H1 (cell line): Measurements from ENCODE around the gene NPIPA5. TPM values are rescaled to one million over a fixed set of nuclear protein-coding genes. Genes with fewer than 3 reads are reported as not detected.

Experiments used
- CTCF ChIA-PET: fragments of 300-600 bp; sonication (Branson Sonifier 250); formaldehyde crosslinking; loops from one replicate; lab custom pipeline; 2021; ENCODE audit not compliant: partially characterized antibody; lab: Charles Lee
- POLR2A ChIA-PET: fragments of 300-600 bp; sonication (Branson Sonifier 250); formaldehyde crosslinking; loops from one replicate; lab custom pipeline; 2021; ENCODE audit warnings: inconsistent platforms; ENCODE audit not compliant: partially characterized antibody; lab: Charles Lee
- DNase-seq, 2 experiments: peaks; one replicate each; pipeline versions ENCODE4 v3.0.0 to v3.0.0-alpha.2; 2010 to 2022; ENCODE audit warnings: low spot score in 2 of 2, low read depth in 1 of 2, mixed read lengths in 1 of 2
- FAIRE-seq: peaks from 2 replicates; lab custom pipeline; 2011; peaks lifted over from hg19 to GRCh38; lab: Jason Lieb, UNC
- H2AFZ ChIP-seq: 2 replicates; pipeline ENCODE4 v1.8.1; 2012; ENCODE audit warnings: low read length, inconsistent platforms
- H2AK5ac ChIP-seq: 2 replicates; pipeline ENCODE4 v1.6.1; 2013; ENCODE audit warnings: low read depth, low read length
- H2BK120ac ChIP-seq: replicated peaks from 2 replicates; pipeline ENCODE3; 2013; ENCODE audit warnings: low read depth, low read length, inconsistent platforms
- H2BK12ac ChIP-seq: 2 replicates; pipeline ENCODE4 v1.6.1; 2013; ENCODE audit warnings: low read depth, low read length
- H2BK15ac ChIP-seq: 2 replicates; pipeline ENCODE4 v1.6.1; 2013; ENCODE audit warnings: low read length
- H2BK20ac ChIP-seq: 2 replicates; pipeline ENCODE4 v1.6.1; 2013; ENCODE audit warnings: low read length
- H2BK5ac ChIP-seq: 2 replicates; pipeline ENCODE4 v1.6.1; 2013; ENCODE audit warnings: low read depth, low read length
- H3K14ac ChIP-seq: 2 replicates; pipeline ENCODE4 v1.6.1; 2013; ENCODE audit warnings: inconsistent platforms; ENCODE audit not compliant: insufficient read length
- H3K18ac ChIP-seq: 2 replicates; pipeline ENCODE4 v1.6.1; 2013; ENCODE audit warnings: low read length; ENCODE audit errors: extremely low read depth
- H3K23ac ChIP-seq: 2 replicates; pipeline ENCODE4 v1.6.1; 2013; ENCODE audit warnings: inconsistent platforms; ENCODE audit not compliant: insufficient read length
- H3K23me2 ChIP-seq: 2 replicates; pipeline ENCODE4 v1.6.1; 2013; ENCODE audit warnings: low read depth, low read length
- H3K27ac ChIP-seq: 2 replicates; pipeline ENCODE4 v1.6.1; 2011; ENCODE audit warnings: low read depth, low read length, inconsistent platforms
- H3K27me3 ChIP-seq, 4 experiments: replicated peaks in 1 of 4; 1 replicate in 1 of 4; 2 replicates in 3 of 4; pipeline versions ENCODE4 v1.6.1 to v1.8.1; 2011 to 2013; ENCODE audit warnings: low read length in 3 of 4, mild to moderate bottlenecking in 3 of 4, inconsistent platforms in 2 of 4, mixed read lengths in 2 of 4, moderate library complexity in 1 of 4; ENCODE audit not compliant: control insufficient read depth in 3 of 4, insufficient read depth in 3 of 4; ENCODE audit errors: extremely low read depth in 1 of 4
- H3K36me3 ChIP-seq, 4 experiments: 2 replicates each; pipeline versions ENCODE4 v1.6.1 to v1.8.1; 2011 to 2013; ENCODE audit warnings: mild to moderate bottlenecking in 4 of 4, low read length in 3 of 4, moderate library complexity in 2 of 4, control low read depth in 1 of 4, inconsistent platforms in 1 of 4; ENCODE audit not compliant: insufficient read depth in 4 of 4, control insufficient read depth in 2 of 4
- H3K4ac ChIP-seq: replicated peaks from 2 replicates; pipeline ENCODE3; 2013; ENCODE audit warnings: low read length, low read depth, mixed read lengths, inconsistent platforms; ENCODE audit not compliant: insufficient read length
- H3K4me1 ChIP-seq, 4 experiments: replicated peaks in 1 of 4; 1 replicate in 1 of 4; 2 replicates in 3 of 4; pipeline versions ENCODE4 v1.6.1 to v1.8.1; 2011 to 2013; ENCODE audit warnings: low read length in 3 of 4, inconsistent platforms in 2 of 4, mixed read lengths in 1 of 4; ENCODE audit not compliant: insufficient read depth in 4 of 4, control insufficient read depth in 3 of 4
- H3K4me2 ChIP-seq, 2 experiments: 2 replicates each; pipeline versions ENCODE4 v1.6.1 to v1.8.1; 2011 to 2013; ENCODE audit warnings: low read depth in 2 of 2, low read length in 2 of 2, control low read depth in 1 of 2, inconsistent platforms in 1 of 2, mild to moderate bottlenecking in 1 of 2; ENCODE audit not compliant: insufficient read depth in 1 of 2
- H3K4me3 ChIP-seq, 4 experiments: fragments of 200-600, 300-600 bp in 1 of 4; sonication (generic), shearing (Covaris generic), sonication (Bioruptor Twin) in 1 of 4; 2 replicates each; pipeline versions ENCODE4 v1.5.1 to v1.8.1; 2011 to 2016; ENCODE audit warnings: low read length in 4 of 4, low read depth in 3 of 4, control low read depth in 2 of 4, inconsistent platforms in 2 of 4, mild to moderate bottlenecking in 2 of 4, mixed read lengths in 1 of 4, moderate library complexity in 1 of 4; ENCODE audit not compliant: insufficient read depth in 2 of 4; ENCODE audit errors: extremely low read depth in 1 of 4
- H3K56ac ChIP-seq: replicated peaks from 2 replicates; pipeline ENCODE3; 2013; ENCODE audit warnings: low read depth, mild to moderate bottlenecking, mixed read lengths, low read length, inconsistent platforms; ENCODE audit not compliant: insufficient read length
- H3K79me1 ChIP-seq: 2 replicates; pipeline ENCODE4 v1.6.1; 2013; ENCODE audit warnings: low read depth, low read length, control low read depth
- H3K79me2 ChIP-seq, 2 experiments: 2 replicates each; pipeline versions ENCODE4 v1.6.1 to v1.8.1; 2012 to 2013; ENCODE audit warnings: low read length in 2 of 2, mild to moderate bottlenecking in 2 of 2, inconsistent platforms in 1 of 2; ENCODE audit not compliant: insufficient read depth in 2 of 2, control insufficient read depth in 1 of 2
- H3K9ac ChIP-seq, 4 experiments: replicated peaks in 1 of 4; 1 replicate in 1 of 4; 2 replicates in 3 of 4; pipeline versions ENCODE4 v1.6.1 to v1.8.1; 2011 to 2013; ENCODE audit warnings: low read depth in 3 of 4, low read length in 3 of 4, control low read depth in 2 of 4, mild to moderate bottlenecking in 2 of 4, moderate library complexity in 2 of 4, inconsistent platforms in 1 of 4; ENCODE audit errors: extremely low read depth in 1 of 4
- H3K9me3 ChIP-seq, 2 experiments: 2 replicates each; pipeline versions ENCODE4 v1.6.1 to v1.8.1; 2012 to 2013; ENCODE audit warnings: mild to moderate bottlenecking in 2 of 2, moderate library complexity in 2 of 2, control low read depth in 1 of 2, inconsistent platforms in 1 of 2, low read depth in 1 of 2, low read length in 1 of 2, mixed read lengths in 1 of 2; ENCODE audit not compliant: insufficient read depth in 2 of 2
- H4K20me1 ChIP-seq, 2 experiments: replicated peaks in 1 of 2; 2 replicates each; pipeline versions ENCODE3 to v1.8.1; 2011 to 2013; ENCODE audit warnings: inconsistent platforms in 2 of 2, low read length in 2 of 2, mild to moderate bottlenecking in 1 of 2; ENCODE audit not compliant: insufficient read depth in 2 of 2, control insufficient read depth in 1 of 2
- H4K5ac ChIP-seq: 2 replicates; pipeline ENCODE4 v1.6.1; 2013; ENCODE audit warnings: low read length, low read depth, mixed read lengths, inconsistent platforms; ENCODE audit not compliant: insufficient read length
- H4K8ac ChIP-seq: 2 replicates; pipeline ENCODE4 v1.8.0; 2013; ENCODE audit warnings: mild to moderate bottlenecking, moderate library complexity, low read length, inconsistent platforms; ENCODE audit not compliant: insufficient read depth; ENCODE audit errors: extremely low read depth
- H4K91ac ChIP-seq: replicated peaks from 2 replicates; pipeline ENCODE3; 2013; ENCODE audit warnings: low read length, mixed read lengths, inconsistent platforms; ENCODE audit not compliant: insufficient read length
- CTBP2 ChIP-seq: IDR thresholded peaks from 2 replicates; pipeline ENCODE4 v1.7.0; 2011; ENCODE audit warnings: borderline replicate concordance, mild to moderate bottlenecking, moderate library complexity, mixed read lengths, low read length; ENCODE audit not compliant: insufficient read depth, insufficient read length
- E2F6 ChIP-seq: IDR thresholded peaks from 2 replicates; pipeline ENCODE4 v1.6.1; 2012; ENCODE audit warnings: inconsistent platforms
- KDM5A ChIP-seq: fragments of 200-600 bp; IDR thresholded peaks from 2 replicates; pipeline ENCODE4 v1.7.1; 2012; ENCODE audit warnings: mild to moderate bottlenecking, low read length, inconsistent platforms, mixed read lengths
- POLR2A ChIP-seq, 2 experiments: IDR thresholded peaks; 1 replicate in 1 of 2; 2 replicates in 1 of 2; pipeline ENCODE4 v1.6.1; 2011; ENCODE audit warnings: low read depth in 2 of 2, low read length in 2 of 2, mild to moderate bottlenecking in 2 of 2; ENCODE audit errors: control extremely low read depth in 1 of 2
- RNF2 ChIP-seq: fragments of 200-900, 300-1000 bp; sonication (generic); IDR thresholded peaks from 2 replicates; pipeline ENCODE4 v1.7.1; 2016; ENCODE audit warnings: borderline replicate concordance, low read depth, mild to moderate bottlenecking, antibody characterized with exemption, low read length; ENCODE audit not compliant: poor library complexity, severe bottlenecking; ENCODE audit errors: missing control alignments
- SAP30 ChIP-seq: fragments of 300-600 bp; sonication (generic); IDR thresholded peaks from 2 replicates; pipeline ENCODE4 v1.7.1; 2012; ENCODE audit warnings: low read length, moderate library complexity, mild to moderate bottlenecking, inconsistent platforms; ENCODE audit not compliant: insufficient read depth, insufficient replicate concordance
- SIN3A ChIP-seq, 2 experiments: IDR thresholded peaks in 1 of 2; conservative IDR thresholded peaks in 1 of 2; 2 replicates each; pipeline ENCODE4 v1.6.1; 2011 to 2012; ENCODE audit warnings: low read length in 2 of 2, improper control_type of control experiment in 1 of 2, low read depth in 1 of 2, mild to moderate bottlenecking in 1 of 2
- SIRT6 ChIP-seq: IDR thresholded peaks from one replicate; pipeline ENCODE4 v1.7.1; 2012; ENCODE audit warnings: low read length, inconsistent platforms
- SP2 ChIP-seq: IDR thresholded peaks from 2 replicates; pipeline ENCODE4 v1.6.1; 2012; ENCODE audit warnings: mild to moderate bottlenecking, low read length, inconsistent platforms
- SP4 ChIP-seq: IDR thresholded peaks from 2 replicates; pipeline ENCODE4 v1.6.1; 2012; ENCODE audit warnings: low read length, inconsistent platforms
- TAF1 ChIP-seq: IDR thresholded peaks from 2 replicates; pipeline ENCODE4 v1.6.1; 2011; ENCODE audit warnings: mild to moderate bottlenecking, low read depth, low read length
- TAF7 ChIP-seq: optimal IDR thresholded peaks from 2 replicates; pipeline ENCODE3; 2011; ENCODE audit warnings: low read depth, mild to moderate bottlenecking, inconsistent platforms, low read length, moderate library complexity, borderline replicate concordance
- TEAD4 ChIP-seq: IDR thresholded peaks from 2 replicates; pipeline ENCODE4 v1.6.1; 2012; ENCODE audit warnings: low read depth, low read length, inconsistent platforms, mixed read lengths
- WGBS, 2 experiments: shearing (Covaris generic) in 1 of 2; methylation state at CpG; one replicate each; pipeline versions ENCODE4 v1.1.6 to v1.1.7; 2013 to 2015; ENCODE audit warnings: low lambda C conversion rate in 2 of 2, mixed read lengths in 2 of 2, inconsistent platforms in 1 of 2, low coverage in 1 of 2, missing lambda C conversion rate in 1 of 2; ENCODE audit not compliant: insufficient replicate concordance in 2 of 2, insufficient coverage in 1 of 2, insufficient read length in 1 of 2; ENCODE audit errors: extremely low coverage in 1 of 2, missing lambda C conversion rate in 1 of 2; 5-methylcytosine and 5-hydroxymethylcytosine counted together
- polyA plus RNA-seq, 7 experiments: library from polyadenylated mRNA; depleted of rRNA in 3 of 7; stranded (reverse) in 5 of 7; unstranded in 2 of 7; fragments of >200 nt in 5 of 7; fragments of 200-250 nt in 2 of 7; gene quantifications; 1 replicate in 5 of 7; 2 replicates in 1 of 7; 4 replicates in 1 of 7; pipeline versions ENCODE4 v1.2.1 to v1.2.3, GENCODE V29; 2011 to 2013; ENCODE audit warnings: missing spikeins in 2 of 7, mixed read lengths in 2 of 7
- total RNA-seq: library from RNA; stranded (reverse); fragmentation: NEBNext Ultra II Directional; extraction: Animal tissue kit (Norgen Biotek cat#: 25700); gene quantifications from 2 replicates; pipeline ENCODE4 v1.2.1, GENCODE V29; 2021

The NPIPA5 gene
- total and polyA plus RNA-seq, 2 of the 8 experiments (the other 6 are each of a cell fraction or from before 2014, with no cell fraction given) = 0.61 to 4.1 TPM

- Histone ChIP-seq H2AFZ (no peak overlapping the region), H3K9ac (no peak overlapping the region), H2AK5ac (no peak overlapping the region), H4K8ac (0 out of 2 replicates have a peak overlapping the region, but pooled peaks have one; percentile 25), H2BK5ac (no peak overlapping the region), H3K4me1 (no peaks in the 10 kb centered on the region), H3K36me3 (no peaks in the 10 kb centered on the region), H3K4ac (no peak overlapping the region), H3K9me3 (no peaks in the 10 kb centered on the region), H4K5ac (no peak overlapping the region), H3K23ac (no peak overlapping the region), H4K20me1 (no peaks in the 10 kb centered on the region), H2BK15ac (no peak overlapping the region), H3K56ac (no peak overlapping the region), H3K14ac (no peak overlapping the region), H2BK20ac (no peak overlapping the region), H3K79me2 (no peaks in the 10 kb centered on the region), H3K23me2 (no peaks in the 10 kb centered on the region), H3K4me2 (no peak overlapping the region), H2BK120ac (no peak overlapping the region), H2BK12ac (no peak overlapping the region), H3K4me3 (no peak overlapping the region), H4K91ac (no peak overlapping the region), H3K79me1 (no peaks in the 10 kb centered on the region), H3K18ac (no peak overlapping the region), H3K27me3 (no peaks in the 10 kb centered on the region), H3K27ac (no peak overlapping the region)
- FAIRE-seq (no peak), DNase-seq (no peak)
- WGBS, 2 experiments = 90% methylated on average over 6 of the region's 6 CpGs; no CpG with 5 or more reads in 1 of the 2 experiments
- ChIA-PET POLR2A (no interaction called here), CTCF (interaction anchor here (0.7 to 4.8 kb wide), 7 partner anchors 10 to 269 kb away, joined by 3 to 14 read pairs (median 4); no protein-coding TSS in a partner anchor)
- no peak for TF ChIP-seq SP4
- TF ChIP-seq TAF1 = no peak
- no peak for TF ChIP-seq SIN3A (conservative IDR thresholded peaks at IDR 0.05 in 1 of 2, IDR thresholded peaks at IDR 0.05 in 1 of 2; ENCODE audit: low read depth in 1 of 2, low read length in 2 of 2)
- no peak for TF ChIP-seq CTBP2
- TF ChIP-seq SIRT6 = no peak
- no peak for TF ChIP-seq TEAD4
- no peak for TF ChIP-seq SP2
- no peak for TF ChIP-seq SAP30
- no peak for TF ChIP-seq TAF7
- no peak for TF ChIP-seq E2F6
- TF ChIP-seq KDM5A = no peak
- TF ChIP-seq POLR2A (IDR thresholded peaks at IDR 0.05; ENCODE audit: control extremely low read depth in 1 of 2, low read depth in 2 of 2, low read length in 2 of 2) = no peak
- no peak for TF ChIP-seq RNF2
Observed at GRCh38 chr16:15425861-15426260, 47.8 kb upstream of the NPIPA5 start.
